Measurements from ENCODE around the gene KRTAP19-2.

DNA sequence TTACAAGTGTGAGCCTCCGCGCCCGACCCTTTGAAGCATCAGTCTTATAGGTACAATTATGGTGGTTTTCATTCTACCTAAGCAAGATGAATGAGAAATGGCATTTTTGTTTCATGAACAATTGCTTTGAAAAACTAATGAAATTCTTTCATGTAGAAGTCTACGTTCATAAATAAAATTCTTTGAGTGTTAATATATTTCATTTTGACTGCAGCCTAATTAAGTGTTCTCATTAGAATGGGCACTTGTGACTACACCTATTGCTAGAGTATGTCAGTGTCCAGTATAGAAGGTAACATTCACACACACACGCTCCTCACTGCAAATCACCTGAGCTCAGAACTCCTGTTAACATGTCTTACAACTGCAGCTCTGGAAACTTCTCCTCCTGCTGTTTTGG, 47.3 kb downstream of the KRTAP19-2 start, which contains the start of gene KRTAP15-1:
- TF ChIP-seq, protein P1, sequence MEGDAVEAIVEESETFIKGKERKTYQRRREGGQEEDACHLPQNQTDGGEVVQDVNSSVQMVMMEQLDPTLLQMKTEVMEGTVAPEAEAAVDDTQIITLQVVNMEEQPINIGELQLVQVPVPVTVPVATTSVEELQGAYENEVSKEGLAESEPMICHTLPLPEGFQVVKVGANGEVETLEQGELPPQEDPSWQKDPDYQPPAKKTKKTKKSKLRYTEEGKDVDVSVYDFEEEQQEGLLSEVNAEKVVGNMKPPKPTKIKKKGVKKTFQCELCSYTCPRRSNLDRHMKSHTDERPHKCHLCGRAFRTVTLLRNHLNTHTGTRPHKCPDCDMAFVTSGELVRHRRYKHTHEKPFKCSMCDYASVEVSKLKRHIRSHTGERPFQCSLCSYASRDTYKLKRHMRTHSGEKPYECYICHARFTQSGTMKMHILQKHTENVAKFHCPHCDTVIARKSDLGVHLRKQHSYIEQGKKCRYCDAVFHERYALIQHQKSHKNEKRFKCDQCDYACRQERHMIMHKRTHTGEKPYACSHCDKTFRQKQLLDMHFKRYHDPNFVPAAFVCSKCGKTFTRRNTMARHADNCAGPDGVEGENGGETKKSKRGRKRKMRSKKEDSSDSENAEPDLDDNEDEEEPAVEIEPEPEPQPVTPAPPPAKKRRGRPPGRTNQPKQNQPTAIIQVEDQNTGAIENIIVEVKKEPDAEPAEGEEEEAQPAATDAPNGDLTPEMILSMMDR (IDR thresholded peaks at IDR 0.05), result no peak
- TF ChIP-seq POLR2A (IDR thresholded peaks at IDR 0.05), result no peak
